Gastroesophageal sphincter (tissue), 3 donors: ENCODE results near the gene ZKSCAN5.

Experiments
- EP300 ChIP-seq: sonication (generic); formaldehyde crosslinking; IDR thresholded peaks from one replicate; pipeline ENCODE4 v1.6.1; 2017; ENCODE audit warnings: antibody characterized with exemption, mild to moderate bottlenecking
- POLR2A ChIP-seq, 2 donors: fragments of 450-650 bp; IDR thresholded peaks; one replicate each; pipeline ENCODE4 v1.6.1; 2017; ENCODE audit warnings: antibody characterized with exemption in 2 of 2, mild to moderate bottlenecking in 2 of 2, moderate library complexity in 1 of 2
- POLR2AphosphoS5 ChIP-seq: sonication (generic); formaldehyde crosslinking; IDR thresholded peaks from one replicate; pipeline ENCODE4 v1.6.1; 2017; ENCODE audit warnings: antibody characterized with exemption
- TF ChIP-seq, protein P1 (sequence below), 4 experiments: fragments of 200-600 bp in 2 of 4; fragments of 450-650 bp in 2 of 4; sonication (generic) in 1 of 4; IDR thresholded peaks; one replicate each; pipeline ENCODE4 v1.5.1; 2017 to 2019; ENCODE audit warnings: antibody characterized with exemption in 4 of 4, mild to moderate bottlenecking in 2 of 4, moderate library complexity in 2 of 4

DNA sequence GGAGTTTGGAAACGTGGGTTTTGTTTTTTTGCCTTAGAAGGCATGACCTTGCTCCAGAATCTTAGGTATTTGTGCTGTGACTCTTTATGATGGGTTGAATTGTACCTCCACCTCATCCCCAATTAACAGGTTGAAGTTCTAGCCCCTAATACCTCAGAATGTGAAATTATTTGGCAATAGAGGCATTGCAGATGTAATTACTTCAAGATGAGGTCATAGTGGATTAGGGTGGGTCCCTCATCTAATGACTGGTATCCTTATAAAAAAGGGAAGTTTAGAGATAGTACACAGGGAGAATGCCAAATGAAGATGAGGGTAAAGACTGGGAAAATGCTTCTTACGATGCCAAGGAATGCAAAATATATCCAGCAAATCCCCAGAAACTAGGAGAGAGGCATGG lies 50.5 kb downstream of the ZKSCAN5 start:
- TF ChIP-seq, protein P1, sequence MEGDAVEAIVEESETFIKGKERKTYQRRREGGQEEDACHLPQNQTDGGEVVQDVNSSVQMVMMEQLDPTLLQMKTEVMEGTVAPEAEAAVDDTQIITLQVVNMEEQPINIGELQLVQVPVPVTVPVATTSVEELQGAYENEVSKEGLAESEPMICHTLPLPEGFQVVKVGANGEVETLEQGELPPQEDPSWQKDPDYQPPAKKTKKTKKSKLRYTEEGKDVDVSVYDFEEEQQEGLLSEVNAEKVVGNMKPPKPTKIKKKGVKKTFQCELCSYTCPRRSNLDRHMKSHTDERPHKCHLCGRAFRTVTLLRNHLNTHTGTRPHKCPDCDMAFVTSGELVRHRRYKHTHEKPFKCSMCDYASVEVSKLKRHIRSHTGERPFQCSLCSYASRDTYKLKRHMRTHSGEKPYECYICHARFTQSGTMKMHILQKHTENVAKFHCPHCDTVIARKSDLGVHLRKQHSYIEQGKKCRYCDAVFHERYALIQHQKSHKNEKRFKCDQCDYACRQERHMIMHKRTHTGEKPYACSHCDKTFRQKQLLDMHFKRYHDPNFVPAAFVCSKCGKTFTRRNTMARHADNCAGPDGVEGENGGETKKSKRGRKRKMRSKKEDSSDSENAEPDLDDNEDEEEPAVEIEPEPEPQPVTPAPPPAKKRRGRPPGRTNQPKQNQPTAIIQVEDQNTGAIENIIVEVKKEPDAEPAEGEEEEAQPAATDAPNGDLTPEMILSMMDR (IDR thresholded peaks at IDR 0.05) = no peak
- TF ChIP-seq EP300 (no peak), POLR2AphosphoS5 (no peak), POLR2A (IDR thresholded peaks at IDR 0.05) (no peak)
